HG03439 (cell line): ENCODE measurements around the gene DPEP1.

Experiments
- ATAC-seq: cut with Tn5 transposase; IDR thresholded peaks from one replicate; pipeline ENCODE4 v1.9.1; 2021; ENCODE audit warnings: mild to moderate bottlenecking, moderate library complexity; ENCODE audit not compliant: unreplicated experiment

Gene DPEP1

DNA sequence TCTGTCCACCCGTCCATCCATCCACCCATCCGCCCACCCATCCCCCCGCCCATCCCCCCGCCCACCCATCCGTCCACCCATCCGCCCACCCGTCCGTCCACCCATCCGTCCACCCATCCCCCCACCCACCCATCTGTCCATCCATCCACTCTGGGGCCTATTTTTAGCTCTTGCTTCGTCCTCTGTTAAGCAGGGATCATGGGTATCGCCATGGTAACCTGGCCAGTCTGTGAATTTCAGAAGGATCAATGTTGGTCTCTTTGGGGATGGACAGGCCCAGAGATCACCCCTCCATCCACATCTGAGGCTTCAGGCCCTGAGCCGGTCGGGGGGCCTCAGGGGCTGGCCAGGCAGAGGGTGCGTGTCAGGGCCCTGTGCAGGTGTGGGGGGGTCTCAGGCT, 15.2 kb upstream of the DPEP1 start:
- ATAC-seq = no peak

DNA sequence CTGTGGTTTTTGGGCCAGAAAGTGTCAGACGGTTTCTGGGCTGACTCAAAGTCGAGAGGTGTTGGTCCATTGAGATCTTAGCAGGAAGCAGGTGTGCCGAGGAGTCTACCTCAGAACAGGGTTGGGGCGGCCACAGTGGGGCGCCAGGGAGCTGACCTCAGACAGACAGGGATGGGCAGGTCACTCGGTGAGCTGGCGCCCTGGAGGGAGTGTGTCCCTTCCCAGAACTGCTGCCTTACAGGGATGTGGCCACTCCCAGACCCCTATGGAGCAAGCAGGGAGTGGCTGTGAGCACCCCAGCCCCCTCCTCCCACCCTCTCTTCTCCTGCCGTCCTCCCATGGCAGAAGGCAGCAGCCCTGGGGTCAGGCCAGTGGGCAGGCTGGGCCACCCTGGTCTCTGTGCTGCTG, 14.0 kb upstream of the DPEP1 start:
- ATAC-seq = no peak

DNA sequence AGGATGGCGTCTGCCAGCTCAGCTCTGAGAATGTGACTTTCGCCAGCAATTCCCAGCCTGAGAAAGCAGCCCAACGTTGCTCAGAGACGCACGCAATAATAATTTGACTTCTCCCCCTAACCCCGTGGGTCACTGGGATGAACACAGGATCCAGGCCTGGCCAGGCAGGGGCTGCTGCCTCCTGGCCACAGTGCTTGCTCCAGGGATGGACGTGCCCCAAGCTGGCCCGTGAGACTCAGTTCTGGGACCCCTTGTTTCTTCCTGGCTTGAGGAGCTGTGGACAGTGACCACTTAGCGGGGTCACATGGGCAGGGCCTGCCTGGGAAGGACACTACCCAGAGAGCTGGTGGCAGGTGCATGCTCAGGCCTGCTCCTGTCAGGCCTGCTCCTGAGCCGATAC, 13.5 kb upstream of the DPEP1 start:
- ATAC-seq = no peak

DNA sequence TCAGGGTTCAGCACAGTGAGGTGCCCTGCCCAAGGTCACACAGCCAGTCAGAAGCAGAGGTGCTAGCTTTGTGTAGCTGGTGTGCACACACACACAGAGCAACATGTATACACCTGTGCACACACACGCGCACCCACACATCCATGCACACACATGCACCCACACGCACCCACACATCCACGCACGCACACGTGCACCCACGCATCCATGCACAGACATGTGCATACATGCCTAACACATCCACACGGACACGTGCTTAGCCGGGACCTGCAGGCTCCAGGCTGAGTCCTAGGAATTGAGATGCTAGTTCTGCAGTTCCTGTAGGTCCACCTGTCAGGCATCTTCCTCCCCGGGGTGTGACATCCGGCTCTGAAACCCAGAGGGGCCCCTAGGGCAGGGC, 13.0 kb upstream of the DPEP1 start:
- no peak for ATAC-seq

DNA sequence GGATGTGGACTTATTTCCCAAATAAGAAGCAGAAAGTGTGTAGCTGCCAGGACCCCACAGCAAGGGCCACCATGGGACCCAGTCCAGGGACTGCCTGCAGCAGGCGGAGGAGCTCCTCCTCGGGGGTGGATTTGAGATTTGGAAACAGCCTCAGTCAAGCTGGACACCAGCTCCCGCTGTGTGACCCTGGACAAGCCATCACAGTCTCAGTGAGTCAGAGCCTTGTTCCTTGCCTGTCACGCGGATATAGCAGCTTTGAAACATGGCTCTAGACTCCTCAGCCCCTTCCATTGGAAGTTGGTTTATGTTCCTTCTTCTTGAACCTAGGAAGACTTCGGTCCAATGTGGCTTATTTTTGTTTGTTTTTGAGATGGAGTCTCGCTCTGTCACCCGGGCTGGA, 12.5 kb upstream of the DPEP1 start:
- ATAC-seq = no peak

DNA sequence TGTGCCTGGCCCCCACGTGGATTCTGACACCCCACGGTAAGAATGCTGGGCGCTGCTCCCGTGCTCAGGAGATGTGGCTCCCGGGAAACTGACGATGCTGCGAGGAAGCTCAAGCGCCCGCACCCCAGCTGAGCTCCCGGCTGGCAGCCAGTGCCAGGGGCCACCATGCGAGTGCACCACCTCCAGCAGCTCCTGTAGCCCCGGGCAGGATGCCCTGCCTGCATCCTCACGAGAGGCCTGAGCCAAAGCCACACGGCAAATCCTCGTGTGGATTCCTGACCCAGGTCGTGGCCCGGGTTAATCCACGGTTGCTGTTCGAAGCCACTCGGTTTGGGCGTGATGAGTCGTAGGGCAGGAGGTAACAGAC, 11.6 kb upstream of the DPEP1 start:
- ATAC-seq = no peak

DNA sequence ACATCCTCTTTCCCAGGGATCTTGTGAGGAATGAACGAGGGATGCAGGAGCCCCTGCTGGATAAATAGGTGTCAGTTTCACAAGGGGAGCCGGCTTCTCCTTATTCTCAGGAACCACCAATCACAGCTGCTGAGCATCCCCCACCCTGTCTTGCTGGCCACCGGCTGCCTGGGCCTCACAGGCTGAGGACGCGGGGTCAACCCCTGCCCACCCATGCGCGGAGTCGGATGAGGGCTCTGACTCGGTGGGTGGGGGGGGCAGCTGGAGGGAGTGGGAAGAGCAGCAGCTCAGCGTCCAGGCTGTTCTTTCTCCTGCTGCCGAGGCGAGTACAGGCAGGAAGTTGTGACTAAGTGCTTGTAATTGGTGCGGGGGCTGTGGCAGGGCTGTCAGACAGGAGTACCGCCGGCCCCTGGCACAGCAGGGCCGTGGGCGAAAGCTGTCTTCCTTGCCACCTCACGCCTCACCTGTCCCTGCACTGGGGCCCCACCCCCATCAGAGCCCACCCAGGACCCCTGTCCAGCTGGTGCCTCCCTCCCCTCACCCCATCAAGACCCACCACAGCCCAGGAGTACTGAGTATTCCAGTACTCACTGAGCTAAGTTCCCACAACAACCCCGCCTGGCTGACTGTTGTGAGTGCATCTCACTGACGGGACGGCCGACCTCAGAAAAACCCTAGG, 11.0 kb upstream of the DPEP1 start:
- no peak for ATAC-seq

DNA sequence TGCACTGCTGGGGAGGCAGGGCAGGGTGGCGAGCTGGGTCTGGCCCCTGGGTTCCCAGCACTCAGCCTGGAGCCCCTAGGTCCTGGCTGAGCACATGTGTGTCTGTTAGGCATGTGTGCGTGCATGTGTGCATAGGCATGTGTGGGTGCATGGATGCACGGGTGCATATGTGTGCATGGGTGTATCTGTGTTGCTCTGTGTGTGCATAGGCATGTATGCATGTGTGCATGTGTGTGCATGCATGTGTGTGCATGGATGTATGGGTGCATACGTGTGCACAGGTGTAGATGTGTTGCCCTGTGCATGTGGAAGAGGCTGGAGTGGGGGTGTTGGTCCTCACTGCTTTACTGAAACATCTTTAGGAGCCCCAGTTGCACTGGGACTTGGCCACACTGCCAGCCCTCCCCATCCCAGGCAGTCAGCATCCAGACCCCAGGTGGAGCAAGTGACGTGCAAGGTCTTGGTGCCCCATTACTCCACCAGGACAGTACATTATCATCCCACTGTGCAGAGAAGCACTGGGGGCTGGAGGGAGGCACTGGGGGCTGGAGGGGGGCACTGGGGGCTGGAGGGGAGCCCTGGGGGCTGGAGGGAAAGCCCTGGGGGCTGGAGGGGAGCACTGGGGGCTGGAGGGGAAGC, 10.4 kb upstream of the DPEP1 start:
- ATAC-seq = no peak

DNA sequence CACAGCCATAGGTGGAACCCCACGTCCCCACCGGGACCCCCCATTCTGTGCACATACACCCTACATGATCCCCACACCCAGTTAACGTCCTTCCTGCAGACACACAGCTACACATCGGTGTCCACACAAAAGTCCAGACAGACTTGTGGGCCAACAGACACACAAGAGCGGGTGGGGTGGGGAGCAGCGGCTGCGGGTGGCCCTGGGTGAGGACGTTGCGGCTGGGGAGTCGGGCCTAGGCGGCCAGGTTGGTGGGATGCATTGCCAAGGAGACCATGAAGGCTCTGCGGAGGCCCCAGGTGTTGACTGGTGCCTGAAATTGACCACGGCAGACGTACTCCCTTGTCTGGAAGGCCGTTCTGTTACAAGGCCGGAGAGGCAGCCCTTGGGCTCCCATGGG, 8.7 kb upstream of the DPEP1 start:
- ATAC-seq = no peak

DNA sequence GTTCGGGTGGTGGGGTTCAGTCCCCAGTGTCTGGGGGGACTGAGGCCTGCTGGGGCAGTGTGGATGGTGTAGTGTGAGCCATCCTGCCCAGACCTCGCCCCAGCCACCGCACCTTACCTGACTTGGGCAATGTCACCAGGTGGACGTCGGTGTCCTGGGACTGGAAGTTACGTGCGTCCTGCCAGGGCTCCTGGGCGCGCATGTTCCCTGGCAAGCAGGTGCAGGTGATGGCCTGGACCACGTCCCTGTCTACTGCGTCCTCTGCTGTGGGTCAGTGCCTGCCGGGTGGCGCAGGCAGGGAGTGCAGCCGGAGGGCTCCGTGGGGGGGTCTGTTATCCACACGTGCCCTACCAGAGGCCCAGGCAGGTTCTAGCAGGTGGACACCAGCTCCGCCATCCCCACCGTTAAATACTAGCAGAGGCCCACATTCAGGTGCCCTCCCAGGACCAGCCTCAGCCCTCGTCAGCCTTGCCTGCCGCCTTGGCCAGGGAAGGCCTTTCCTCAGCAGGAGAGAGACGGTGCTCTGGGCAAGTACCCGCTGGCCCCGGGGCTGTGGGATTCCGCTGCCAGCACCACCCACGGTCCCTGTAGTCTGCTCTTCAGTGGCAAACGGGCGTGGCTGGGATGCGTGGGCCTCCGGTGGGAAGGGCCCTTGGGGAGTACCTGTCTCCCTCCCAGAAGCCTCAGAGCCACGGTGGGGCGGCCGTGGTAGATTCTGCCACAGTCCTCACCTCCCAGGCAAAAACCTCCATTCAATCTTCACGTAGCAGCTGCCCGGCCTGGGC, 8.1 kb upstream of the DPEP1 start:
- ATAC-seq = no peak

DNA sequence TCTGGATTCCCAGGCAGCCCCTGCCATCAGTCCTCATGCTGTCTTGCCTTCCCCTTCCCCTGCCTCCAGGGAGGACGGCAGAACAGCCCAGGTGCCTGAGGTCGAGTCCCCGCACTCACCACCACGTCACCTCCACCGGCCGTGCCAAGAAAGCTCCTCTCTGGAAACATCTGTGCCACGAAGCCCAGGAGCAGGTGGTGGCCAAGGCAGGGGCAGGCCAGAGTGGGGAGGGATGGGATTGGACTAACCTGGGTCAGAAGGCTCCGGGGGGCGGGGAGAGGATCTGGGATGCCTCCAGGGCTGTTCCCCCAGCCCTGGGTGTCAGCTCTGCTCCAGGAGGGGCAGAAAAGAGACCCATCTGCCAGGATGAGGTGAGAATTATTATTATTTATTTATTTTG, 7.4 kb upstream of the DPEP1 start:
- ATAC-seq = no peak

DNA sequence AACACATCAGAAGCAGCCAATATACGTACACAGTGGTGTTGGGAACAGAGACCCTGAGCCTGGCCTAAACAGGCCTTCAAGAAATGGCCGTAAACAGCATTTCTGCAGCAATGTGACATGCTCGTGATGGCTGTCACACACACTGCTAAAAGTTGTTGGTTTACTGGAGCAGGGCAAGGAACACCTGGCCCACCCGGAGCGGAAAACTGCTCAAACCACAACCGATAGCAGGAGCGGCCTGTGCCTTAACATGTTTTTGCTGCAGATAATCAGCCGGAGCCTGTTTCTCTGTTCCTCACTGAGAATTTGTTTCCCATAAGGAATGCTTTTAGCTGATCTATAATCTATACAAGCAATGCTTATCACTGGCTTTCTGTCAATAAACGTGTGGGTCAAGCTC, 6.0 kb upstream of the DPEP1 start:
- ATAC-seq = no peak

DNA sequence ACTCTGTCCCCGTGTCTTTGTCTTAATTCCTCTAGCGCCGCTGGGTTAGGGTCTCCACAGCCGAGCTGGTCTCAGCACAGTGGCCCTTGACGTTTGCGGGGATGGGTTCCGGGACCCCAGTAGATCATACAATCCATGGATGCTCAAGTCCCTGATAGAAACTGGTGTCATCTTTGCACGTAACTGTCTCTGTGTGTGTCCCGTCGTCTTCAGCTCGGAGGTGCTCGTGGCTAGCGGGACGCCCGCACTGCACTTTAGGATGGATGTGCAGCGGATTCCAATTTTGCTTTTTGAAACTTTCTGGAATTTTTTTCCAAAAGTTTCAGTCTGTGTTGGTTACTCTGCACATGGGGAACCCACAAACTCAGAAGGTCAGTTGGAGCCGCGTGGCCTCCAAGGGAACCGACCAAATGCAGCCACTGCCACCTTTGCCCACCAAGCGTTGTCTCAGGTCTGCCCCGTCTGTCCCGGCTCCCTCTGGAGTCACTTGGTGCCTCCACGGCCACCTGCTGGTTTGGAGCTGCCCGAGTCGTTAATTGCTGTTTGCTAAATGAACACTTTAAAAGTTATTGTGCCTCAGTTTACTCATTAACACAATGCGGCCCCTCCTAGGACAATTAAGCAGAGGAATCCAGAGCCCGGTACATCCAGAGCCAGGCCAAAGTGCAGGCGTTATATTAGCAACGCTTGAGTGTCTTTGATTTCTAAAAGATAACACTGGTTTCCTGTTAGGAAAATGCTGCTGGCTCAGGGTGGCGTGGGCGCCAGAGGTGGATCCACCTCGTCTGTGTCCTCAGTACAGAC, 5.3 kb upstream of the DPEP1 start:
- no peak for ATAC-seq

DNA sequence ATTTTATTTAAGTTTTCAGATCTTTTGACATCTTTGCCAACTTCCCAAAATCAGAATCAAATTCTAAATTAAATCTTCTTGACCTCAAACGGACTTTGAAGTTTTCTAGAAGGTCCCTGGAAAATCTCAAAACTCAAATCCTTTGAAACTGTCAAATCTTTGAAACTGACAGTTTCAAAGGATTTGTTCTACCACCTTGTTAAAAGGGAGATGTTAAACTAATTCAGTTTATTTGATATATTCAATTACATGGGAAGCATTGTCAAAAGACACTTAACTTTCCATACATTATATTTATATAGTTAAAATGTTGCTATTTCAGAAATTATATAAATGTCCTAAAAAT, 3.4 kb upstream of the DPEP1 start:
- no peak for ATAC-seq

DNA sequence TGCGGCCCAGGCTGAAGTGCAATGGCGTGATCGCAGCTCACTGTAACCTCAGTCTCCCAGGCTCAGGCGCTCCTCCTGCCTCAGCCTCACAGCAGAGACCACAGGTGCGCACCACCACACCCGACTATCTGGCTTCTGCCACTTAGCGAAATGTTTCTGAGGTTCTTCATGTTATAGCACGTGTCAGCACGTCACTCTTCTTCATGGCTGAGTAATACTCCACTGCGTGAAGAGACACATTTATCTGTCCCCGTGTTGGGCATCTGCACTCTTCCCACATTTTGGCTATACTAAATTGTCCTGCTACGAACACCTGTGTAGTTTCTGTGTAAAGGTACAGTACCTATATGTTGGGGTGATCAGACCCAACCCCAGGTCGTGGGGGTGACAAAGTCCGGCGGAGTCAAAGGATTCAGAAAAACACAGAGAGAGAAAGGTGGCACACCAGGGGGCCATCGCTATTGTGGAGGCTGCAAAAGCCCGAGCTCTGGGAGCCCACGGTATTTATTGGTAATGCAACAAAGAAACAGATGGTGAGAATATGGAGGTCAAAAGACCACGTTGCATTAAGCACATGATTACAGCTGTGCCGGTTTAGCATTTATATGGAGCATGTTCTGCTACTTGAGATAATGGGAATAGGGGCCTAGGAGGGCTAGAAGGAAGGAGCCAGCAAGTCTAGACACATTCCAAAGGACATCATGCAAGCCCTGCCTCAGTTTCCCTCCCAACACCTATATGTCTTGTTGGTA, 851 bp upstream of the DPEP1 start:
- ATAC-seq = no peak

DNA sequence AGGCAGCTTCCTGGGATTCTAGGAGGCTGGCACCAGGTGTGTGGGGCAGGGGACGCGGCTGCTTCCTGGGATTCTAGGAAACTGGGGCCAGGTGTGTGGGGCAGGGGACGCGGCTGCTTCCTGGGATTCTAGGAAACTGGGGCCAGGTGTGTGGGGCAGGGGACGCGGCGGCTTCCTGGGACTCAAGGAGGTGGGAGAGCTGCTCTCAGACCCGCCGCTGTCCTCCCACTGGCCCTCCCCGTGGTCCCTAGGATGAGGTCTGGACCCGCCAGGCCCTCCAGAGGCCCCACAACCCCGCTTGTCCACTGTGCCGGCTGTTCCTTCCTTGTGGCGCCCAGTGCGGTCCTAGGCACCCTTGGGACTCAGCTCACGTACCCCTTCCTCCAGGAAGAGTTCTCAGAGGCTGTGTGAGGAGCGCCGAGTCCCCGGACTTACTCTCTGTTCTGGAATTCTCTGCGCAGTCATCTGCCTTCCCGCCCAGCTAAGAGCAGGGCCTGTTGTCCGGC, 565 bp downstream of the DPEP1 start:
- ATAC-seq = no peak

DNA sequence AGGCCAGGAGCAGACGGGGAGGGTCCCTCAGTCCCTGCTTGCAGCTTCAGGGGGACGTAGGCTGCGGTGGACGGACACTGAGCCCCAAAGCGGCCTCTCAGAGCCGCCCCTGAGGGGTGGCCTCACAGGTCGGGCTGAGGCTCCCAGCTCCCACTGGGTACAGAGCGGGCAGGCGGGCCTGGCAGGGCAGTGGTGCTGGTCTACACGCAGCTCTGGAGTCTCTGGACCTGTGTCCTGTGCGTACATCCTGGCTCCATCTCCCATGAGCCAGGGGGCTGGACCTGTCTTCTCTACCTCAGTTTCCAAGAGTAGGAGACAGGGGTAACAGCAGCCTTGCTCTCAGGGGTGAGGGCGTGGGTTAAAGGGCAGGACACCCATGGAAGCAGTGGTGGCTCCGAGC, 1.7 kb downstream of the DPEP1 start:
- ATAC-seq = no peak

DNA sequence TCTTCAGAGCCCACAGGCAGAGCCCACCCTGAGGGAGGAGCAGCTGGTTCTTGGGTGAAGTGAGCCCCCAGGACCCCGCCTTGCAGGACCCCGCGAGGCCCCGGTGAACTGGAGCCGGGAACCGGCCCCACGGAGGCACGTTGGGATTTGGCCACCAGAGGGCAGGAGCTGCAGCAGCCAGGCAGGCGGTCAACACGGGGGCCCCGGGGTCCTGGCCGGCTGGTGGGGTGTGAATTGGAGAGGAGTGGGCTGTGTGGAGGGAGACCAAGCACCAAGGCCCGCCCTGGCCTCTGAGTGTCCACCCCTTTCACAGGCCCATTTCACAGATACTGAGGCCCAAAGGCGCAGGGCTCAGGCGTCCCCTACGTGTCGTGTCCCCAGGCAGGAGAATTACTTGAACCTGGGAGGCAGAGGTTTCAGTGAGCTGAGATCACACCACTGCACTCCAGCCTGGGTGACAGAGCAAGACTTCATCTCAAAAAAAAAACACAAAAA, 2.2 kb downstream of the DPEP1 start:
- ATAC-seq = no peak

DNA sequence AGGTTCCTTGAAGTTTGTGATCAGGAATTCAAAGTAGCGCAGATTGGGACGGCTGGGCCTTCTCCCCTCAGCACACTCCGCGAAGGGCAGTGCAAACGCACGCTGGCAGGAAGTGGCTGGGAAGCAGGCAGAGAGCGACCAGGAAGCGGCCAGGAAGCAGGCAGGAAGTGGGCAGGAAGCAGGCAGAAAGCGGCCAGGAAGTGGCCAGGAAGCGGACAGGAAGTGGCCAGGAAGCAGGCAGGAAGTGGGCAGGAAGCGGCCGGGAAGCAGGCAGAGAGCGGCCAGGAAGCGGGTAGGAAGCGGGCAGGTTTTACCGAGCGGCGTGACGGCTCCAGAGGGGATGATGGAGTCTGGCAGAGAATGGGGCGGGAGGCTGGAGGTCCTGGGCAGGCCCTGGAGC, 3.2 kb downstream of the DPEP1 start:
- no peak for ATAC-seq

DNA sequence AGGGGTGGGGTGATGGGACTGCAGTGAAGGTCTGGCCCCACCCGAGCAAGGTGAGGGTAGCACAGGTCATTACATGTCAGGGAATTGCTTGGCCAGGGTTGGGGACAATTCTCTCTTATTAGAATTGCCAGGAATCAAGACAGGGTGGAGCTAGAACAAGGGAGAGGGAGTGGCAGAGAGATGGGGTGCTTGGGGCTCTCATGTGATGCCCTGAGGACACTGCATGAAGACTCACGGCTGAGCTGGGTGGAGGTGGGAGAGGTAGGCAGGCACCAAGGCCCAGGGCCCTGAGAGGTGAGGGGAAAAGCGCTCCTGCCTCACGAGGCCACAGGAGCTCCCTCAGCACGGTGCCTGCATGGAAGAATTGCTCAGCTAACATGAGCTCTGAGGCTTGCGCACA, 3.6 kb downstream of the DPEP1 start:
- ATAC-seq = no peak
